ENCODE data around the gene RABL2A. TPM values are rescaled to one million over a fixed set of nuclear protein-coding genes. Genes with fewer than 3 reads are reported as not detected.
"Not testable (repeated sequence)": the region's sequence is repeated elsewhere in the genome, so short reads cannot be mapped to it uniquely, and the experiment has no call there.

Gene RABL2A
- total RNA-seq, 1 donor from 2014 or later: 8.9 TPM

DNA sequence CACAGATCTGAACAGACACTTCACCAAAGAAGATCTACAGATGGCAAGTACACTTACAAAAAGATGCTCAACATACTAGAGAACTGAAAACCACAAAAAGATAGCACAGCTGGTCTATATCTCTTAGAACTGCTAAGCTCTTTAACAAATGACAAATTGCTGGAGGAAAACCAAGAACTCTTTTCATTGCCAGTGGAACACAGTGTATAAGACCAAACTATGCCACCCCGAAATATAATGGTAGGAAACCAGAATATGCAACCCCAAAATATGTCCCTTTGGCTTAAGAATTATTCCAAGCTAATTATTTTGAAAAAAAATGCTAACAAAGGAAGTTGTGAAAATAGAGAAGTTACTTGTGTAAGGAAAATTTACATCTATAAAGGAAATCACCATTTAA lies 21.0 kb upstream of the RABL2A start:
- H3K27ac ChIP-seq (ENCODE audit: low read depth, low read length); H3K4me3 ChIP-seq (ENCODE audit: low read length in 3 of 3); H3K36me3 ChIP-seq (ENCODE audit: control insufficient read depth in 3 of 3, insufficient read depth in 3 of 3, low read length in 3 of 3); H3K9ac ChIP-seq (ENCODE audit: low read depth in 1 of 3, low read length in 3 of 3); H3K27me3 ChIP-seq (ENCODE audit: control insufficient read depth in 3 of 3, insufficient read depth in 3 of 3, low read length in 3 of 3); H3K4me1 ChIP-seq (ENCODE audit: control insufficient read depth in 3 of 3, insufficient read depth in 3 of 3, low read length in 3 of 3); H3K9me3 ChIP-seq (ENCODE audit: control insufficient read depth in 3 of 3, low read length in 3 of 3): not testable (repeated sequence)

DNA sequence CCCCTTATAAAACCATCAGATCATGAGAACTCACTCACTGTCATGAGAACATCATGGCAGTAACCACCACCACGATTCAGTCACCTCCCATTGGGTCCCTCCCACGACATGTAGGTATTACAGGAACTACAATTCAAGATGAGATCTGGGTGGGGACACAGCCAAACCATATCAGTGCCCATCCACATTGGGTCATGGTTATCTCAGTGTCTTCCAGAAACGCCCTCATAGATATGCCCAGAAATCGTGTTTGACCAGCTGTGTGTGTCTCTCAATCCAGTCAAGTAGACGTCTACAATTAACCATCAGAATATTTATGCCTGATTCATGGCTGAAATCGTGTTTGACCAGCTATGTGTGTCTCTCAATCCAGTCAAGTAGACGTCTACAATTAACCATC lies 17.2 kb upstream of the RABL2A start:
- not testable (repeated sequence) for H3K4me1 ChIP-seq (ENCODE audit: control insufficient read depth in 3 of 3, insufficient read depth in 3 of 3, low read length in 3 of 3); H3K27me3 ChIP-seq (ENCODE audit: control insufficient read depth in 3 of 3, insufficient read depth in 3 of 3, low read length in 3 of 3); H3K27ac ChIP-seq (ENCODE audit: low read depth, low read length); H3K4me3 ChIP-seq (ENCODE audit: low read length in 3 of 3); H3K9me3 ChIP-seq (ENCODE audit: control insufficient read depth in 3 of 3, low read length in 3 of 3); H3K36me3 ChIP-seq (ENCODE audit: control insufficient read depth in 3 of 3, insufficient read depth in 3 of 3, low read length in 3 of 3); H3K9ac ChIP-seq (ENCODE audit: low read depth in 1 of 3, low read length in 3 of 3)

DNA sequence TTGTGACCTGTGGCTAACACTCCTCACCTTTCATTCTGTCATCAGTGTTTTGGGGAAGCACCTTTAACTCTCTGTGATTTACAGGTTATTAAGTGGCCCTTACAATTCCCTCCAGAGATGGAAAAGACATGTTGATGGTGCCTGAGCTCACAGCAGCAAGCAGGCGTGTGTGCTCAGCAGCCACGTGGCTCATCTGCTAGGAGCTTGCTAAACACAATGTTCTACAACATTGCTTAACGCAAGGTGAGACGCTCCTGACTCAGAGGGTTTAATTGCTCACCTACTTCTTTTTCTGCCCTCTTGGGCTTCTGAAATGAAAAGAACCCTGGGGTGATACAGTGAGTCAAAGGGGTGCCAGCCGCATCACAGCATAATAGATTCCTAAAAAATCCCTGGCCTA lies 6.1 kb upstream of the RABL2A start:
- not testable (repeated sequence) for H3K4me3 ChIP-seq (ENCODE audit: low read length in 3 of 3); H3K9me3 ChIP-seq (ENCODE audit: control insufficient read depth in 3 of 3, low read length in 3 of 3); H3K27ac ChIP-seq (ENCODE audit: low read depth, low read length); H3K36me3 ChIP-seq (ENCODE audit: control insufficient read depth in 3 of 3, insufficient read depth in 3 of 3, low read length in 3 of 3); H3K27me3 ChIP-seq (ENCODE audit: control insufficient read depth in 3 of 3, insufficient read depth in 3 of 3, low read length in 3 of 3); H3K9ac ChIP-seq (ENCODE audit: low read depth in 1 of 3, low read length in 3 of 3); H3K4me1 ChIP-seq (ENCODE audit: control insufficient read depth in 3 of 3, insufficient read depth in 3 of 3, low read length in 3 of 3)

DNA sequence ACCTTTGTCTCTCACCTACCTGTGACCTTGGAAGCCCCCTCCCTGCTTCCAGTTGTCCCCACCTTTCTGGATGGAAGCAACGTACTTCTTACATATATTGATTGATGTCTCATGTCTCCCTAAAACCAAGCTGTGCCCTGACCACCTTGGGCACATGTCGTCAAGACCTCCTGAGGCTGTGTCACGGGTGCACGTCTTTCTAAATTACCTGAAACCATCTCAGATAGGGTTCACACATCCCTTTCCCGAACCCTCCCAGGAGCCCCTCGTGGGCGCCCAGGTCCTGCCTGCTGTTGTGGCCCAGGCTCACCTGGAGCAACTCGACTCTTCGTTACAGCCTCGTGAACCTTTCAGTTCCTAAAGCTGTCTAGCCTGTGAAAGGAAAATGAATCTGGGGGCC lies 1.2 kb upstream of the RABL2A start:
- not testable (repeated sequence) for H3K27ac ChIP-seq (ENCODE audit: low read depth, low read length); H3K9me3 ChIP-seq (ENCODE audit: control insufficient read depth in 3 of 3, low read length in 3 of 3); H3K27me3 ChIP-seq (ENCODE audit: control insufficient read depth in 3 of 3, insufficient read depth in 3 of 3, low read length in 3 of 3); H3K4me3 ChIP-seq (ENCODE audit: low read length in 3 of 3); H3K9ac ChIP-seq (ENCODE audit: low read depth in 1 of 3, low read length in 3 of 3); H3K4me1 ChIP-seq (ENCODE audit: control insufficient read depth in 3 of 3, insufficient read depth in 3 of 3, low read length in 3 of 3); H3K36me3 ChIP-seq (ENCODE audit: control insufficient read depth in 3 of 3, insufficient read depth in 3 of 3, low read length in 3 of 3)

DNA sequence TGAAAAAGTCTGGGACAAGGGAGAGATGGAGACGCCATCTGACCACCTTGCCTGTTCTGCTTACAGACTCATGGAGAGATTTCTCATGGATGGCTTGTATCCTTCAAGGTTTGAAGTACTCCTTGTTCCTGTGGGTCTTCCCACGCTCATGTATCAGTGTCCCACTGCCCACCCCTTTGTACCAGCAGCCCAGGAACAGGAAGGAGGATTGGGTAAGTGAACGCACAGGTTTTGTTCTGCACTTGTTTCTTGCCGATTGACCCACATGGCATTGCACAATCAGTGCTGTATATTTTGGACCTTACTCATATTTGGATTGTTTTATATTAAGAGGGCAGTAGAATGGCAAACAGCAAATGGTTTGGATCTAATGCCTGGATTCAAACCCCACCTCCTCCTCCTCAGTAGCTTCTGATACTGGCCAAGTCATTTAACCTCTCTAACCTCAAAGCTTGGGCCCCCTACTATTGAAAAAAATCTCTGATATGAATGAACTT lies 5.8 kb downstream of the RABL2A start:
- not testable (repeated sequence) for H3K9ac ChIP-seq (ENCODE audit: low read depth in 1 of 3, low read length in 3 of 3); H3K4me1 ChIP-seq (ENCODE audit: control insufficient read depth in 3 of 3, insufficient read depth in 3 of 3, low read length in 3 of 3); H3K36me3 ChIP-seq (ENCODE audit: control insufficient read depth in 3 of 3, insufficient read depth in 3 of 3, low read length in 3 of 3); H3K9me3 ChIP-seq (ENCODE audit: control insufficient read depth in 3 of 3, low read length in 3 of 3); H3K27me3 ChIP-seq (ENCODE audit: control insufficient read depth in 3 of 3, insufficient read depth in 3 of 3, low read length in 3 of 3); H3K4me3 ChIP-seq (ENCODE audit: low read length in 3 of 3); H3K27ac ChIP-seq (ENCODE audit: low read depth, low read length)

DNA sequence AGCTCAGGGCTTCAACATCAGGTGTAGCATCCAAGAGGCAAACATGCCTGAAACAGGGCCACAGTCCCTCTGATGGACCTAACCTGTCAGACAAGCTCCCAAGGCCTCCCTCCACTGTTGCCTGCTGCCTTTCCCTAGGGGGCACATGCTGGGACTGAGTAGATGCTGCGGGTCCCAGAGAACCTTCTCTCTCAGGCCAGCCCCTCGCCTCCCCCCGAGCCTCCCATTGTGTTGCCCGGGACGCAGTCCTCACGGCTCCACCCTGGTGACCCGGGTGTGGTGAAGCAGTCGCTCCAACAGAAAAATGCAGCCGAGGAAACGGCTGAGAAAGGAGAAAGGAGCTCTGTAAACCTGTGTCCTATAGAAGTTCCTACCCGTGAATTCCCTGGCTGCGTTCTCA lies 8.3 kb downstream of the RABL2A start:
- H3K4me1 ChIP-seq (ENCODE audit: control insufficient read depth in 3 of 3, insufficient read depth in 3 of 3, low read length in 3 of 3); H3K36me3 ChIP-seq (ENCODE audit: control insufficient read depth in 3 of 3, insufficient read depth in 3 of 3, low read length in 3 of 3); H3K4me3 ChIP-seq (ENCODE audit: low read length in 3 of 3); H3K9ac ChIP-seq (ENCODE audit: low read depth in 1 of 3, low read length in 3 of 3); H3K9me3 ChIP-seq (ENCODE audit: control insufficient read depth in 3 of 3, low read length in 3 of 3); H3K27me3 ChIP-seq (ENCODE audit: control insufficient read depth in 3 of 3, insufficient read depth in 3 of 3, low read length in 3 of 3); H3K27ac ChIP-seq (ENCODE audit: low read depth, low read length): not testable (repeated sequence)

DNA sequence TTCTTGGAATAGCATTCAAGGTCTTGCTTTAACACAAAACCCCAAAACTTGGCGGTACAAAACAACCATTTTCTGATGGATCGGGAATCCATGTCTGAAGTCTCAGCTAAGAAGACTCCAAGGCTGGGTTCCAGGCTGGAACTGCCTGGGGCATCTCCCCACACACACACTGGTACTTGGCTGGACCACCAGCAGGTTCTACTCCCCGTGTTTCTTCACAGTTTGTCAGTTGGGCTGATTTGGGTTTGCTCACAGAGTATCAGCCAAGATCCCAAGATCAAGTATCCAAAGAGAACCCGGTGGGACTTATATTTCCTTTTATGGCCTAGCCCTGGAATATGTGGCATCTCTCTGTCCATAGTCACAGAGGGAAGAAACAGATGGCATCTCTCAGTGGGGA lies 9.2 kb downstream of the RABL2A start:
- H3K9me3 ChIP-seq (ENCODE audit: control insufficient read depth in 3 of 3, low read length in 3 of 3); H3K27me3 ChIP-seq (ENCODE audit: control insufficient read depth in 3 of 3, insufficient read depth in 3 of 3, low read length in 3 of 3); H3K27ac ChIP-seq (ENCODE audit: low read depth, low read length); H3K36me3 ChIP-seq (ENCODE audit: control insufficient read depth in 3 of 3, insufficient read depth in 3 of 3, low read length in 3 of 3); H3K4me3 ChIP-seq (ENCODE audit: low read length in 3 of 3); H3K9ac ChIP-seq (ENCODE audit: low read depth in 1 of 3, low read length in 3 of 3); H3K4me1 ChIP-seq (ENCODE audit: control insufficient read depth in 3 of 3, insufficient read depth in 3 of 3, low read length in 3 of 3): not testable (repeated sequence)

DNA sequence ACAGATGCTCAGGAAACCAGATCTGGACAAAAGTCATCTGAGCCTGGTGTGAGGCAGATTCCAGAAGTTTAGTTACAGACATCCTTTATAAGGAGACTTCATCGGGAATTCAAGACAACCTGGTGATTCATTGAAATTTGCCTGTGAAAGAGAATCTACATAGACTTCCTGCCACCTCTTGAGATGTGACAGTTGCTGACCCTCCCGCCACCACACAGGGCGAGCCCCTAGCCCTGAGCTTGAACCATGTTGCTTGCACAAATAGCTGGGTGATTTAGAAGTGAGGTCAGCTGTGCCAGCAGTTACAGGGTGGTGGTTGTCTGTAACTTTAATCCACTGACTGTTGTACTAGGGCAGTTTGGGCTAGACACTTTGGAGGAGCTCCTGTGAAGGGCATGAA lies 11.0 kb downstream of the RABL2A start:
- H3K4me3 ChIP-seq (ENCODE audit: low read length in 3 of 3); H3K9me3 ChIP-seq (ENCODE audit: control insufficient read depth in 3 of 3, low read length in 3 of 3); H3K4me1 ChIP-seq (ENCODE audit: control insufficient read depth in 3 of 3, insufficient read depth in 3 of 3, low read length in 3 of 3); H3K9ac ChIP-seq (ENCODE audit: low read depth in 1 of 3, low read length in 3 of 3); H3K36me3 ChIP-seq (ENCODE audit: control insufficient read depth in 3 of 3, insufficient read depth in 3 of 3, low read length in 3 of 3); H3K27me3 ChIP-seq (ENCODE audit: control insufficient read depth in 3 of 3, insufficient read depth in 3 of 3, low read length in 3 of 3); H3K27ac ChIP-seq (ENCODE audit: low read depth, low read length): not testable (repeated sequence)

DNA sequence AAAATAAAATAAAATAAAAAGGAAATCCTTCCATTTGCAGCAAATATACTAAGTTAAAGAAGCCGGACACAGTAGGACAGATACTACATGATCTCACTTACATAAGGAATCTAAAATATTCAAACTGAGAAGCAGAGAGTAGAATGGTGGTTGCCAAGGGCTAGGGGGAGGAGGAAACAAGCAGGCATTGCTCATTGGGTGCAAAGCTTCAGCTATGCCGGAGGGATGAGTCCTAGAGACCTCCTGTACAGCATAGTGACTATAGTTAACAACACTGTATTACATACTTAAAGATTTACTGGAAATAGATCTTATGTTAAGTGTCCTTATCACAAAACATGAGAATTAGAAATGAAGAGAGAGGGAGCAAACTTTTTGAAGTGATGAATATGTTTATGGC lies 19.2 kb downstream of the RABL2A start:
- H3K9ac ChIP-seq (ENCODE audit: low read depth in 1 of 3, low read length in 3 of 3); H3K4me1 ChIP-seq (ENCODE audit: control insufficient read depth in 3 of 3, insufficient read depth in 3 of 3, low read length in 3 of 3); H3K9me3 ChIP-seq (ENCODE audit: control insufficient read depth in 3 of 3, low read length in 3 of 3); H3K36me3 ChIP-seq (ENCODE audit: control insufficient read depth in 3 of 3, insufficient read depth in 3 of 3, low read length in 3 of 3); H3K4me3 ChIP-seq (ENCODE audit: low read length in 3 of 3); H3K27ac ChIP-seq (ENCODE audit: low read depth, low read length); H3K27me3 ChIP-seq (ENCODE audit: control insufficient read depth in 3 of 3, insufficient read depth in 3 of 3, low read length in 3 of 3): not testable (repeated sequence)

DNA sequence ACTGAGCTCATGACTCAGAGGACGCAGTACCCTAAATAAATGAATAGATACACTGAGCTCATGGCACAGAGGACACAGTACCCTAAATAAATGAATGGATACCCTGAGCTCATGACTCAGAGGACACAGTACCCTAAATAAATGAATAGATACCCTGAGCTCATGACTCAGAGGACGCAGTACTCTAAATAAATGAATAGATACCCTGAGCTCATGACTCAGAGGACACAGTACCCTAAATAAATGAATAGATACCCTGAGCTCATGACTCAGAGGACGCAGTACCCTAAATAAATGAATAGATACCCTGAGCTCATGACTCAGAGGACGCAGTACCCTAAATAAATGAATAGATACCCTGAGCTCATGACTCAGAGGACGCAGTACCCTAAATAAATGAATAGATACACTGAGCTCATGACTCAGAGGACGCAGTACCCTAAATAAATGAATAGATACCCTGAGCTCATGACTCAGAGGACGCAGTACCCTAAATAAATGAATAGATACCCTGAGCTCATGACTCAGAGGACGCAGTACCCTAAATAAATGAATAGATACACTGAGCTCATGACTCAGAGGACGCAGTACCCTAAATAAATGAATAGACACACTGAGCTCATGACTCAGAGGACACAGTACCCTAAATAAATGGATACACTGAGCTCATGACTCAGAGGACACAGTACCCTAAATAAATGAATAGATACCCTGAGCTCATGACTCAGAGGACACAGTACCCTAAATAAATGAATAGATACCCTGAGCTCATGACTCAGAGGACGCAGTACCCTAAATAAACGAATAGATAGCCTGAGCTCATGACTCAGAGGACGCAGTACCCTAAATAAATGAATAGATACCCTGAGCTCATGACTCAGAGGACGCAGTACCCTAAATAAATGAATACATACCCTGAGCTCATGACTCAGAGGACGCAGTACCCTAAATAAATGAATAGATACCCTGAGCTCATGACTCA lies 24.1 kb downstream of the RABL2A start:
- H3K9me3 ChIP-seq (ENCODE audit: control insufficient read depth in 3 of 3, low read length in 3 of 3); H3K4me3 ChIP-seq (ENCODE audit: low read length in 3 of 3); H3K27ac ChIP-seq (ENCODE audit: low read depth, low read length); H3K9ac ChIP-seq (ENCODE audit: low read depth in 1 of 3, low read length in 3 of 3); H3K36me3 ChIP-seq (ENCODE audit: control insufficient read depth in 3 of 3, insufficient read depth in 3 of 3, low read length in 3 of 3); H3K4me1 ChIP-seq (ENCODE audit: control insufficient read depth in 3 of 3, insufficient read depth in 3 of 3, low read length in 3 of 3); H3K27me3 ChIP-seq (ENCODE audit: control insufficient read depth in 3 of 3, insufficient read depth in 3 of 3, low read length in 3 of 3): not testable (repeated sequence)
